ENCODE data around the gene CARD11.

CARD11 gene

GRCh38 chr7:2937701-2938513 lies 105.8 kb downstream of the CARD11 start:
- no peak for DNase-seq

- no peak for DNase-seq
Observed at GRCh38 chr7:2936891-2937580, 106.6 kb downstream of the CARD11 start.

GRCh38 chr7:2936301-2936700 lies 107.4 kb downstream of the CARD11 start:
- no peak for DNase-seq

- no peak for DNase-seq
Observed at GRCh38 chr7:2934984-2935740, 108.5 kb downstream of the CARD11 start.

- no peak for DNase-seq
Observed at GRCh38 chr7:2934211-2934731, 109.4 kb downstream of the CARD11 start.

- DNase-seq, result no peak
Observed at GRCh38 chr7:2932402-2933251, 111.0 kb downstream of the CARD11 start.

GRCh38 chr7:2931034-2931415 lies 112.6 kb downstream of the CARD11 start:
- DNase-seq, result no peak

- no peak for DNase-seq
Observed at GRCh38 chr7:2930310-2931033, 113.2 kb downstream of the CARD11 start.

GRCh38 chr7:2929321-2930201 lies 114.1 kb downstream of the CARD11 start:
- DNase-seq, result no peak

GRCh38 chr7:2928613-2929311 lies 114.9 kb downstream of the CARD11 start:
- DNase-seq, result no peak

- DNase-seq, result no peak
Observed at GRCh38 chr7:2928256-2928612, 115.4 kb downstream of the CARD11 start.

GRCh38 chr7:2927592-2927991 lies 116.1 kb downstream of the CARD11 start:
- no peak for DNase-seq

GRCh38 chr7:2926896-2927405 lies 116.7 kb downstream of the CARD11 start:
- no peak for DNase-seq

GRCh38 chr7:2926120-2926895 lies 117.4 kb downstream of the CARD11 start:
- no peak for DNase-seq

GRCh38 chr7:2924866-2925840 lies 118.5 kb downstream of the CARD11 start:
- no peak for DNase-seq

GRCh38 chr7:2923886-2924574 lies 119.6 kb downstream of the CARD11 start:
- DNase-seq, result no peak

GRCh38 chr7:2923291-2923781 lies 120.3 kb downstream of the CARD11 start:
- DNase-seq, result no peak

Measured in activated CD4-positive, alpha-beta T cell treated with anti-CD3 and anti-CD28 coated beads, Interleukin-2, amount 50 U/mL, for 16 hours (primary cell).